GM23338 (cell line): ENCODE measurements around the gene SUPT3H. TPM values are rescaled to one million over a fixed set of nuclear protein-coding genes. Genes with fewer than 3 reads are reported as not detected.

ENCODE experiments used
- ATAC-seq: fragments of 200-7000 bp; cut with Tn5 transposase; 3 replicates; pipeline ENCODE4 v1.9.1; 2020
- DNase-seq: peaks from one replicate; pipeline ENCODE4 v3.0.0-alpha.2; 2015; ENCODE audit warnings: low spot score
- H2AFZ ChIP-seq: fragments of 200-600 bp; sonication (generic); 2 replicates; pipeline ENCODE4 v1.8.0; 2016; ENCODE audit warnings: antibody characterized with exemption, mild to moderate bottlenecking, moderate library complexity
- H3F3A ChIP-seq: fragments of 200-600 bp; sonication (generic); replicated peaks from 2 replicates; pipeline ENCODE4 v1.8.0; 2017; ENCODE audit warnings: antibody characterized with exemption, mixed run types, low read depth
- H3K27ac ChIP-seq: fragments of 200-600 bp; sonication (generic); 2 replicates; pipeline ENCODE4 v1.6.1; 2016; ENCODE audit warnings: low read depth
- H3K27me3 ChIP-seq: fragments of 200-600 bp; sonication (generic); 2 replicates; pipeline ENCODE4 v1.8.0; 2016; ENCODE audit warnings: mild to moderate bottlenecking, mixed run types, moderate library complexity; ENCODE audit not compliant: insufficient read depth
- H3K36me3 ChIP-seq: fragments of 200-600 bp; sonication (generic); 2 replicates; pipeline ENCODE4 v1.8.0; 2016; ENCODE audit warnings: mild to moderate bottlenecking; ENCODE audit not compliant: insufficient read depth
- H3K4me1 ChIP-seq: fragments of 200-600 bp; sonication (generic); 2 replicates; pipeline ENCODE4 v1.8.0; 2016; ENCODE audit warnings: mild to moderate bottlenecking, moderate library complexity; ENCODE audit not compliant: insufficient read depth
- H3K4me2 ChIP-seq: fragments of 200-600 bp; sonication (generic); 2 replicates; pipeline ENCODE4 v1.7.1; 2017; ENCODE audit warnings: mixed run types
- H3K4me3 ChIP-seq: fragments of 200-600 bp; sonication (generic); 2 replicates; pipeline ENCODE4 v1.6.1; 2016; ENCODE audit warnings: mixed run types
- H3K79me2 ChIP-seq: fragments of 200-600 bp; sonication (generic); replicated peaks from 2 replicates; pipeline ENCODE4 v1.8.0; 2017; ENCODE audit warnings: mild to moderate bottlenecking; ENCODE audit not compliant: insufficient read depth
- H3K9me2 ChIP-seq: fragments of 200-600 bp; sonication (generic); 2 replicates; pipeline ENCODE4 v1.8.0; 2017; ENCODE audit not compliant: insufficient read depth
- H4K20me1 ChIP-seq: fragments of 200-600 bp; sonication (generic); replicated peaks from 2 replicates; pipeline ENCODE4 v1.8.0; 2017; ENCODE audit warnings: mild to moderate bottlenecking; ENCODE audit not compliant: insufficient read depth
- H3K27ac Mint-ChIP-seq: 2 replicates; pipeline ENCODE4 v1.8.0; 2020; ENCODE audit warnings: inconsistent platforms, mild to moderate bottlenecking, moderate library complexity, mixed read lengths
- H3K27me3 Mint-ChIP-seq: 3 replicates; pipeline ENCODE4 v1.8.0; 2022; ENCODE audit warnings: low read depth, mild to moderate bottlenecking, moderate library complexity, mixed read lengths, inconsistent platforms; ENCODE audit not compliant: insufficient read depth, poor library complexity
- H3K36me3 Mint-ChIP-seq: 3 replicates; pipeline ENCODE4 v1.8.0; 2021; ENCODE audit warnings: low read depth, mild to moderate bottlenecking, inconsistent platforms, moderate library complexity, mixed read lengths
- H3K4me1 Mint-ChIP-seq: 3 replicates; pipeline ENCODE4 v1.8.0; 2020; ENCODE audit warnings: mild to moderate bottlenecking, inconsistent platforms, mixed read lengths
- H3K4me3 Mint-ChIP-seq: 3 replicates; pipeline ENCODE4 v1.8.0; 2021; ENCODE audit warnings: moderate library complexity, mild to moderate bottlenecking, inconsistent platforms, mixed read lengths
- H3K9me3 Mint-ChIP-seq: 3 replicates; pipeline ENCODE4 v1.8.0; 2020; ENCODE audit warnings: moderate library complexity, mild to moderate bottlenecking, inconsistent platforms, mixed read lengths
- CREB1 ChIP-seq: fragments of 250-450 bp; sonication (Bioruptor Pico); IDR thresholded peaks from 2 replicates; pipeline ENCODE4 v1.5.0; 2020; ENCODE audit warnings: low read depth, mild to moderate bottlenecking, moderate library complexity
- CTCF ChIP-seq, 2 experiments: fragments of 200-600 bp in 1 of 2; sonication (generic) in 1 of 2; conservative IDR thresholded peaks; 2 replicates each; pipeline versions ENCODE4 v1.5.1 to v1.6.1; 2016 to 2017; ENCODE audit warnings: antibody characterized with exemption in 2 of 2, low read depth in 2 of 2, mild to moderate bottlenecking in 2 of 2, moderate library complexity in 1 of 2
- ETS1 ChIP-seq: IDR thresholded peaks from 2 replicates; pipeline ENCODE4 v1.6.1; 2016; ENCODE audit warnings: antibody characterized with exemption
- EZH2 ChIP-seq: fragments of 200-600 bp; sonication (generic); IDR thresholded peaks from one replicate; pipeline ENCODE4 v1.8.0; 2017; ENCODE audit warnings: antibody characterized with exemption, mild to moderate bottlenecking, low read depth; ENCODE audit not compliant: unreplicated experiment
- EZH2phosphoT487 ChIP-seq: fragments of 200-600 bp; sonication (generic); IDR thresholded peaks from one replicate; pipeline ENCODE4 v1.8.1; 2018; ENCODE audit warnings: antibody characterized with exemption; ENCODE audit not compliant: unreplicated experiment
- JUNB ChIP-seq: IDR thresholded peaks from one replicate; pipeline ENCODE4 v1.6.1; 2016; ENCODE audit warnings: antibody characterized with exemption; ENCODE audit not compliant: unreplicated experiment
- NANOG ChIP-seq: IDR thresholded peaks from 2 replicates; pipeline ENCODE4 v1.6.1; 2016; ENCODE audit warnings: antibody characterized with exemption, borderline replicate concordance
- POLR2AphosphoS5 ChIP-seq: IDR thresholded peaks from 2 replicates; pipeline ENCODE4 v1.6.1; 2016; ENCODE audit warnings: antibody characterized with exemption, low read depth
- REST ChIP-seq: IDR thresholded peaks from one replicate; pipeline ENCODE4 v1.6.1; 2018; ENCODE audit warnings: antibody characterized with exemption; ENCODE audit not compliant: unreplicated experiment
- STAT1 ChIP-seq: IDR thresholded peaks from one replicate; pipeline ENCODE4 v1.6.1; 2016; ENCODE audit warnings: antibody characterized with exemption; ENCODE audit not compliant: unreplicated experiment
- ZNF114 ChIP-seq: fragments of 250-450 bp; sonication (Bioruptor Pico); IDR thresholded peaks from 2 replicates; pipeline ENCODE4 v1.5.0; 2020; ENCODE audit warnings: mild to moderate bottlenecking, moderate library complexity
- ZNF331 ChIP-seq: fragments of 250-450 bp; sonication (Bioruptor Pico); IDR thresholded peaks from 2 replicates; pipeline ENCODE4 v1.5.0; 2020; ENCODE audit warnings: low read depth, mild to moderate bottlenecking, moderate library complexity
- ZNF462 ChIP-seq: fragments of 250-450 bp; sonication (Bioruptor Pico); IDR thresholded peaks from 2 replicates; pipeline ENCODE4 v1.5.0; 2020; ENCODE audit warnings: mild to moderate bottlenecking, moderate library complexity
- polyA plus RNA-seq: library from polyadenylated mRNA; unstranded; fragments of >200 nt; fragmentation: Nextera tagmentation; extraction: Ambion mirVana; gene quantifications from 2 replicates; pipeline ENCODE4 v1.2.1, GENCODE V29; 2016
- total RNA-seq: library from RNA; depleted of rRNA; stranded (reverse); fragments of >200 nt; shearing (Covaris generic); gene quantifications from 2 replicates; pipeline ENCODE4 v1.2.3, GENCODE V29; 2014

SUPT3H gene
- total and polyA plus RNA-seq, 2 experiments from 2014 or later = 11.4 to 30.1 TPM

GRCh38 chr6:44837741-44838140, 540.0 kb downstream of the SUPT3H start:
- H3K4me3 ChIP-seq = no peak overlapping the region
- Mint-ChIP-seq H3K27ac (no peak overlapping the region), H3K27me3 (no peaks in the 10 kb centered on the region), H3K4me3 (no peak overlapping the region), H3K4me1 (no peaks in the 10 kb centered on the region; the same call in 1 of the 3 replicates), H3K9me3 (no peaks in the 10 kb centered on the region), H3K36me3 (no peaks in the 10 kb centered on the region)
- TF ChIP-seq CTCF (conservative IDR thresholded peaks at IDR 0.05; ENCODE audit: low read depth in 2 of 2) (no peak), EZH2phosphoT487 (no peak), NANOG (no peak), ZNF331 (CRISPR knock-in tag) (no peak), JUNB (no peak), EZH2 (no peak), REST (no peak), ETS1 (no peak), POLR2AphosphoS5 (no peak), ZNF114 (CRISPR knock-in tag) (no peak), ZNF462 (CRISPR knock-in tag) (no peak), STAT1 (no peak), CREB1 (CRISPR knock-in tag) (no peak)
- no peaks in the 10 kb centered on the region for H4K20me1 ChIP-seq
- no peaks in the 10 kb centered on the region for H3K27me3 ChIP-seq
- H3F3A ChIP-seq = no peaks in the 10 kb centered on the region
- H3K9me2 ChIP-seq = no peaks in the 10 kb centered on the region
- no peaks in the 10 kb centered on the region for H3K36me3 ChIP-seq
- no peaks in the 10 kb centered on the region; the same call in 1 of the 2 replicates for H3K4me1 ChIP-seq
- H3K79me2 ChIP-seq = no peaks in the 10 kb centered on the region
- no peak for DNase-seq
- no peak overlapping the region for H2AFZ ChIP-seq
- no peak overlapping the region for H3K4me2 ChIP-seq
- no peak overlapping the region for H3K27ac ChIP-seq
- no peak for ATAC-seq
